A673 (cell line): Measurements from ENCODE around the gene PGAP2. TPM values are rescaled to one million over a fixed set of nuclear protein-coding genes. Genes with fewer than 3 reads are reported as not detected.

Source experiments
- BruUV-seq: library from RNA; stranded (reverse); fragments of 400-500 nt; replicated peaks from 2 replicates; lab custom pipeline; 2021; lab: Mats Ljungman, UMichigan
- CTCF ChIA-PET: fragments of 300-600 bp; sonication (Branson Sonifier 250); formaldehyde crosslinking; loops from one replicate; lab custom pipeline; 2022; ENCODE audit warnings: antibody characterized with exemption; lab: Charles Lee
- POLR2A ChIA-PET: fragments of 300-600 bp; sonication (Branson Sonifier 250); formaldehyde crosslinking; loops from one replicate; lab custom pipeline; 2022; ENCODE audit warnings: antibody characterized with exemption; ENCODE audit not compliant: low non-redundant PET; lab: Charles Lee
- DNase-seq: peaks from one replicate; pipeline ENCODE4 v3.0.0-alpha.2; 2015; ENCODE audit warnings: low spot score
- H3K27ac ChIP-seq: fragments of 200-600 bp; sonication (generic); 2 replicates; pipeline ENCODE4 v1.5.1; 2016; ENCODE audit warnings: mixed run types, low read depth, mild to moderate bottlenecking, mixed read lengths, antibody characterized with exemption, low read length; ENCODE audit not compliant: poor library complexity, severe bottlenecking
- H3K27me3 ChIP-seq: fragments of 200-600 bp; sonication (generic); replicated peaks from 2 replicates; pipeline ENCODE4 v1.6.1; 2017; ENCODE audit warnings: mixed run types, low read depth, mild to moderate bottlenecking, mixed read lengths, antibody characterized with exemption, low read length; ENCODE audit not compliant: insufficient read depth, poor library complexity
- H3K36me3 ChIP-seq: fragments of 200-600 bp; sonication (generic); 2 replicates; pipeline ENCODE4 v1.6.1; 2016; ENCODE audit warnings: mixed run types, mild to moderate bottlenecking, mixed read lengths, antibody characterized with exemption, low read length; ENCODE audit not compliant: insufficient read depth, poor library complexity, severe bottlenecking
- H3K4me1 ChIP-seq: fragments of 200-600 bp; sonication (generic); 2 replicates; pipeline ENCODE4 v1.6.1; 2017; ENCODE audit warnings: mixed run types, mild to moderate bottlenecking, mixed read lengths, antibody characterized with exemption, low read length; ENCODE audit not compliant: insufficient read depth, poor library complexity, severe bottlenecking
- H3K4me3 ChIP-seq: fragments of 200-600 bp; sonication (generic); 2 replicates; pipeline ENCODE4 v1.5.1; 2016; ENCODE audit warnings: low read depth, mixed run types, mild to moderate bottlenecking, mixed read lengths, low read length; ENCODE audit not compliant: poor library complexity, severe bottlenecking
- H3K9me3 ChIP-seq: fragments of 200-600 bp; sonication (generic); 2 replicates; pipeline ENCODE4 v1.6.1; 2016; ENCODE audit warnings: mixed run types, low read depth, mild to moderate bottlenecking, mixed read lengths, antibody characterized with exemption, low read length; ENCODE audit not compliant: poor library complexity, severe bottlenecking
- CTCF ChIP-seq: fragments of 300-800, 200-600 bp; sonication (generic); conservative IDR thresholded peaks from 2 replicates; pipeline ENCODE4 v1.5.1; 2017; ENCODE audit warnings: low read depth, mild to moderate bottlenecking, antibody characterized with exemption, low read length, moderate library complexity, mixed read lengths
- EZH2 ChIP-seq: fragments of 200-600 bp; sonication (generic); IDR thresholded peaks from 2 replicates; pipeline ENCODE4 v1.6.1; 2017; ENCODE audit warnings: borderline replicate concordance, low read depth, mild to moderate bottlenecking, mixed read lengths, antibody characterized with exemption, low read length; ENCODE audit not compliant: poor library complexity, severe bottlenecking
- intact Hi-C: fragments of 100-400 bp; cut with micrococcal nuclease; formaldehyde crosslinking; loops from one replicate; pipeline ENCODE4 v1.10.0; 2022; ENCODE audit not compliant: unreplicated experiment
- total RNA-seq: library from RNA; stranded (reverse); gene quantifications from 2 replicates; pipeline ENCODE4 v1.2.3, GENCODE V29; 2021

PGAP2 gene
- total RNA-seq, 1 experiment from 2014 or later: 16.2 TPM

- intact Hi-C loops: no loop called here
- TF ChIP-seq EZH2: no peak
- no peak for TF ChIP-seq CTCF
- H3K36me3 ChIP-seq: no peaks in the 10 kb centered on the region
- DNase-seq: peak; percentile 78
- no peaks in the 10 kb centered on the region for H3K4me1 ChIP-seq
- H3K27me3 ChIP-seq: no peaks in the 10 kb centered on the region
- H3K9me3 ChIP-seq: no peaks in the 10 kb centered on the region
- BruUV-seq: no TSS peak
- peak within 1 kb of the TSS; percentile 80 for H3K4me3 ChIP-seq
- POLR2A ChIA-PET: no interaction called here
- CTCF ChIA-PET: interaction anchor here (0.6 to 2.9 kb wide), 6 partner anchors 8 to 586 kb away, joined by 3 to 21 read pairs (median 4); partner anchors contain the start of gene STIM1
- peak within 1 kb of the TSS; percentile 77 for H3K27ac ChIP-seq
Observed at GRCh38 chr11:3840870-3841425, 32.6 kb downstream of the PGAP2 start, which contains the start of gene RHOG. RHOG (minus strand) TSS chr11:3840959; CDS start chr11:3828138, 12,821 bp downstream.

GRCh38 chr11:3841426-3842350 is 33.3 kb downstream of the PGAP2 start:
- H3K9me3 ChIP-seq: no peaks in the 10 kb centered on the region
- H3K36me3 ChIP-seq: no peaks in the 10 kb centered on the region
- H3K27me3 ChIP-seq: no peaks in the 10 kb centered on the region
- ChIA-PET CTCF (interaction anchor here (0.6 to 2.9 kb wide), 6 partner anchors 13 to 586 kb away, joined by 3 to 21 read pairs (median 4); partner anchors contain the start of gene STIM1), POLR2A (no interaction called here)
- TSS peak; percentile 62 for BruUV-seq
- intact Hi-C loops: no loop called here
- peak overlapping the region; percentile 77 for H3K27ac ChIP-seq
- TF ChIP-seq CTCF (peak; percentile 80), EZH2 (no peak)
- peak overlapping the region; percentile 80 for H3K4me3 ChIP-seq
- H3K4me1 ChIP-seq: no peaks in the 10 kb centered on the region
- DNase-seq: peak; percentile 84

- BruUV-seq: no TSS peak
- H3K9me3 ChIP-seq: no peaks in the 10 kb centered on the region
- ChIA-PET POLR2A (no interaction called here), CTCF (interaction anchor here (1.0 kb wide), 1 partner anchor 11 kb away, joined by 3 read pairs; no protein-coding TSS in a partner anchor)
- no peak for TF ChIP-seq CTCF
- TF ChIP-seq EZH2: no peak
- H3K36me3 ChIP-seq: no peaks in the 10 kb centered on the region
- H3K27ac ChIP-seq: no peak overlapping the region
- no peak for DNase-seq
- no peak overlapping the region for H3K4me3 ChIP-seq
- intact Hi-C loops: no loop called here
- no peaks in the 10 kb centered on the region for H3K27me3 ChIP-seq
- H3K4me1 ChIP-seq: no peaks in the 10 kb centered on the region
Observed at GRCh38 chr11:3843326-3843725, 35.0 kb downstream of the PGAP2 start.
